H9 (cell line): ENCODE measurements around the gene MAP3K9. TPM values are rescaled to one million over a fixed set of nuclear protein-coding genes. Genes with fewer than 3 reads are reported as not detected.

Experiments used
- DNase-seq: peaks from one replicate; pipeline ENCODE4 v3.0.0-alpha.2; 2017
- H2AFZ ChIP-seq: one replicate; pipeline ENCODE4 v1.6.1; 2013; ENCODE audit warnings: mild to moderate bottlenecking, low read length, control low read depth, moderate library complexity
- H2AK5ac ChIP-seq: 2 replicates; pipeline ENCODE4 v1.6.1; 2013; ENCODE audit warnings: low read length, control low read depth, mixed read lengths; ENCODE audit not compliant: insufficient read length
- H2BK120ac ChIP-seq: one replicate; pipeline ENCODE4 v1.6.1; 2013; ENCODE audit warnings: low read depth, mild to moderate bottlenecking, low read length, control low read depth, inconsistent platforms; ENCODE audit not compliant: poor library complexity, severe bottlenecking
- H2BK12ac ChIP-seq: 2 replicates; pipeline ENCODE4 v1.6.1; 2013; ENCODE audit warnings: low read length, control low read depth, mixed read lengths, low read depth; ENCODE audit not compliant: insufficient read length
- H2BK15ac ChIP-seq: 2 replicates; pipeline ENCODE4 v1.6.1; 2013; ENCODE audit warnings: low read depth, low read length, control low read depth
- H2BK20ac ChIP-seq: one replicate; pipeline ENCODE4 v1.6.1; 2013; ENCODE audit warnings: low read depth, mild to moderate bottlenecking, low read length, control low read depth, inconsistent platforms; ENCODE audit not compliant: poor library complexity, severe bottlenecking
- H2BK5ac ChIP-seq: 2 replicates; pipeline ENCODE4 v1.6.1; 2013; ENCODE audit warnings: low read length, control low read depth, mixed read lengths; ENCODE audit not compliant: insufficient read length
- H3K14ac ChIP-seq: 2 replicates; pipeline ENCODE4 v1.6.1; 2013; ENCODE audit warnings: low read length, control low read depth; ENCODE audit not compliant: insufficient read depth
- H3K18ac ChIP-seq: 2 replicates; pipeline ENCODE4 v1.6.1; 2013; ENCODE audit warnings: low read depth, mild to moderate bottlenecking, mixed read lengths, low read length, control low read depth; ENCODE audit not compliant: insufficient read length
- H3K23ac ChIP-seq: 2 replicates; pipeline ENCODE4 v1.6.1; 2013; ENCODE audit warnings: low read length, control low read depth, mixed read lengths, low read depth; ENCODE audit not compliant: insufficient read length
- H3K23me2 ChIP-seq: 2 replicates; pipeline ENCODE4 v1.6.1; 2013; ENCODE audit warnings: low read depth, mild to moderate bottlenecking, mixed read lengths, low read length, control low read depth; ENCODE audit not compliant: insufficient read length, poor library complexity, severe bottlenecking
- H3K27ac ChIP-seq: 2 replicates; pipeline ENCODE4 v1.5.1; 2013; ENCODE audit warnings: low read length, control low read depth, mixed read lengths, low read depth; ENCODE audit not compliant: insufficient read length
- H3K27me3 ChIP-seq: 2 replicates; pipeline ENCODE4 v1.6.1; 2013; ENCODE audit warnings: low read length, control low read depth, inconsistent platforms; ENCODE audit not compliant: insufficient read depth
- H3K4ac ChIP-seq: 2 replicates; pipeline ENCODE4 v1.6.1; 2013; ENCODE audit warnings: low read depth, mild to moderate bottlenecking, control low read depth, inconsistent platforms, low read length, moderate library complexity
- H3K4me1 ChIP-seq: 2 replicates; pipeline ENCODE4 v1.6.1; 2013; ENCODE audit warnings: low read length, control low read depth, inconsistent platforms; ENCODE audit not compliant: insufficient read depth
- H3K4me2 ChIP-seq: 2 replicates; pipeline ENCODE4 v1.6.1; 2013; ENCODE audit warnings: low read length, control low read depth, mixed read lengths; ENCODE audit not compliant: insufficient read length, insufficient read depth
- H3K56ac ChIP-seq: 2 replicates; pipeline ENCODE4 v1.6.1; 2013; ENCODE audit warnings: low read depth, mild to moderate bottlenecking, mixed read lengths, low read length, control low read depth; ENCODE audit not compliant: insufficient read length
- H3K79me1 ChIP-seq: 2 replicates; pipeline ENCODE4 v1.6.1; 2013; ENCODE audit warnings: low read depth, mild to moderate bottlenecking, moderate library complexity, low read length, control low read depth, inconsistent platforms; ENCODE audit not compliant: insufficient read depth, poor library complexity, severe bottlenecking
- H3K79me2 ChIP-seq: 2 replicates; pipeline ENCODE4 v1.6.1; 2013; ENCODE audit warnings: low read length, control low read depth, inconsistent platforms; ENCODE audit not compliant: insufficient read depth
- H3K9ac ChIP-seq: 2 replicates; pipeline ENCODE4 v1.6.1; 2013; ENCODE audit warnings: low read length, control low read depth, mixed read lengths; ENCODE audit not compliant: insufficient read length; ENCODE audit errors: extremely low read depth
- H3K9me3 ChIP-seq: one replicate; pipeline ENCODE4 v1.6.1; 2013; ENCODE audit warnings: low read depth, low read length, inconsistent platforms; ENCODE audit not compliant: control insufficient read depth
- H3T11ph ChIP-seq: one replicate; pipeline ENCODE4 v1.6.1; 2013; ENCODE audit warnings: mild to moderate bottlenecking, low read length, control low read depth, inconsistent platforms
- H4K20me1 ChIP-seq: one replicate; pipeline ENCODE4 v1.6.1; 2013; ENCODE audit not compliant: control insufficient read depth, insufficient read length, insufficient read depth
- H4K5ac ChIP-seq: 2 replicates; pipeline ENCODE4 v1.6.1; 2013; ENCODE audit warnings: low read depth, mild to moderate bottlenecking, mixed read lengths, low read length, control low read depth; ENCODE audit not compliant: insufficient read length
- H4K8ac ChIP-seq: replicated peaks from 2 replicates; pipeline ENCODE4 v1.6.1; 2013; ENCODE audit warnings: low read length, control low read depth, mixed read lengths, low read depth; ENCODE audit not compliant: insufficient read length
- H4K91ac ChIP-seq: 2 replicates; pipeline ENCODE4 v1.6.1; 2013; ENCODE audit warnings: low read depth, mild to moderate bottlenecking, moderate library complexity, mixed read lengths, low read length, control low read depth; ENCODE audit not compliant: insufficient read length
- H3K27ac Mint-ChIP-seq, 3 experiments: 2 replicates in 2 of 3; 3 replicates in 1 of 3; pipeline ENCODE4 v1.8.0; 2020 to 2021; ENCODE audit warnings: mixed read lengths in 3 of 3, mild to moderate bottlenecking in 1 of 3, moderate library complexity in 1 of 3
- H3K27me3 Mint-ChIP-seq: 2 replicates; pipeline ENCODE4 v1.8.0; 2021; ENCODE audit warnings: low read depth, mild to moderate bottlenecking, moderate library complexity, mixed read lengths
- H3K36me3 Mint-ChIP-seq, 3 experiments: 2 replicates in 2 of 3; 3 replicates in 1 of 3; pipeline ENCODE4 v1.8.0; 2020 to 2021; ENCODE audit warnings: low read depth in 3 of 3, mixed read lengths in 3 of 3; ENCODE audit not compliant: insufficient read depth in 1 of 3
- H3K4me1 Mint-ChIP-seq, 2 experiments: 2 replicates each; pipeline ENCODE4 v1.8.0; 2020; ENCODE audit warnings: mixed read lengths in 2 of 2
- H3K4me3 Mint-ChIP-seq, 2 experiments: 2 replicates in 1 of 2; 3 replicates in 1 of 2; pipeline ENCODE4 v1.8.0; 2020 to 2021; ENCODE audit warnings: mild to moderate bottlenecking in 2 of 2, mixed read lengths in 2 of 2, moderate library complexity in 1 of 2
- H3K9me3 Mint-ChIP-seq, 2 experiments: 2 replicates in 1 of 2; 3 replicates in 1 of 2; pipeline ENCODE4 v1.8.0; 2020; ENCODE audit warnings: mild to moderate bottlenecking in 2 of 2, mixed read lengths in 2 of 2, moderate library complexity in 1 of 2
- WGBS: extraction: QIAGEN DNeasy Blood & Tissue Kit; methylation state at CpG from one replicate; pipeline ENCODE4 v1.1.7; 2013; ENCODE audit warnings: missing lambda C conversion rate, low lambda C conversion rate, mixed read lengths; ENCODE audit not compliant: insufficient read length; ENCODE audit errors: extremely low coverage; 5-methylcytosine and 5-hydroxymethylcytosine counted together
- total RNA-seq: library from RNA; stranded (reverse); gene quantifications from 2 replicates; pipeline ENCODE4 v1.2.1, GENCODE V29; 2021
- TF ChIP-seq, protein P1 (sequence below): fragments of 200-600 bp; sonication (generic); conservative IDR thresholded peaks from 3 replicates; pipeline ENCODE4 v1.8.0; 2021; ENCODE audit warnings: antibody characterized with exemption, mild to moderate bottlenecking

The MAP3K9 gene
- total RNA-seq, 1 experiment from 2014 or later, result 20.0 TPM

DNA sequence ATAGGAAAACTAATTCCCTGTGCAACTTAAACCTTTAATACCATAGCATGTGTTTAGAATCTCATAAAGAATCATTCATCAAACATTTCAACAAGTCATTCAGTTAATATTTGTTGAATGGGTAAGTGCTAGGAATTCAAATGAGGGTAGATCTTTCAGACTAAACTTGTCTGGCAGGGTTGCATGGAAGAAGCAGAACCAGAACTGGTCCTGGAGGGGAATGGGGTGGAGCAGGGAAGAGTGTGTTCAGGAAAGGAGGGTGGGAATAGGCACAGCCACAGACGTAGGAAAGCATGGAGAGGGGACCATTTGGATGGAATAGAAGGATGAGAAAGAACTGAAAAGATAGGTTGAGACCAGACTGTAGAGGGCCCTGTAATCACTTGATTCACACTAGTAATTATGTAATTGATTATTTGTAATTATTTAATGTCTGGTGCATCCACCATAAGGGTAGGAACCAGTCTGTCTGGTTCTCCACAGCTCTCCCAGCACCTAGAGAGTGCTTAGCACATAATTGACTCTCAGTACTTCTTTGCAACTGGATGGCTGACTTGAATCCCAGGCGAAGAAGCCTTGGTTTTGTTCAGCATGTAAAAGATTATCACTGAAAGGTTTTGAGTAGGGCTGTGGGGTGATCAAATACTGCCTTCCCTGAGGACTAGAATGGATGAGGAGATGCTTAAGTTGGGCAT, 3.0 kb upstream of the MAP3K9 start:
- WGBS, result no CpG with 5 or more reads among the region's 2 CpGs
- no peak for DNase-seq
- H4K20me1 ChIP-seq, result no peaks in the 10 kb centered on the region
- Mint-ChIP-seq H3K27ac (no peak overlapping the region), H3K27me3 (no peaks in the 10 kb centered on the region), H3K9me3 (no peaks in the 10 kb centered on the region), H3K36me3 (peaks cover 0 to 5% (median 4%) of the 10 kb centered on the region in 3 experiments; a peak in 4 of 7 replicates), H3K4me1 (peaks cover 16 to 23% of the 10 kb centered on the region in 2 experiments), H3K4me3 (no peak overlapping the region)
- no peak overlapping the region for H2AK5ac ChIP-seq
- no peaks in the 10 kb centered on the region for H3K79me1 ChIP-seq
- TF ChIP-seq, protein P1, sequence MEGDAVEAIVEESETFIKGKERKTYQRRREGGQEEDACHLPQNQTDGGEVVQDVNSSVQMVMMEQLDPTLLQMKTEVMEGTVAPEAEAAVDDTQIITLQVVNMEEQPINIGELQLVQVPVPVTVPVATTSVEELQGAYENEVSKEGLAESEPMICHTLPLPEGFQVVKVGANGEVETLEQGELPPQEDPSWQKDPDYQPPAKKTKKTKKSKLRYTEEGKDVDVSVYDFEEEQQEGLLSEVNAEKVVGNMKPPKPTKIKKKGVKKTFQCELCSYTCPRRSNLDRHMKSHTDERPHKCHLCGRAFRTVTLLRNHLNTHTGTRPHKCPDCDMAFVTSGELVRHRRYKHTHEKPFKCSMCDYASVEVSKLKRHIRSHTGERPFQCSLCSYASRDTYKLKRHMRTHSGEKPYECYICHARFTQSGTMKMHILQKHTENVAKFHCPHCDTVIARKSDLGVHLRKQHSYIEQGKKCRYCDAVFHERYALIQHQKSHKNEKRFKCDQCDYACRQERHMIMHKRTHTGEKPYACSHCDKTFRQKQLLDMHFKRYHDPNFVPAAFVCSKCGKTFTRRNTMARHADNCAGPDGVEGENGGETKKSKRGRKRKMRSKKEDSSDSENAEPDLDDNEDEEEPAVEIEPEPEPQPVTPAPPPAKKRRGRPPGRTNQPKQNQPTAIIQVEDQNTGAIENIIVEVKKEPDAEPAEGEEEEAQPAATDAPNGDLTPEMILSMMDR, result no peak
- H2BK5ac ChIP-seq, result no peak overlapping the region
- H4K5ac ChIP-seq, result no peak overlapping the region
- H3K9me3 ChIP-seq, result no peaks in the 10 kb centered on the region
- no peak overlapping the region for H3K14ac ChIP-seq
- no peak overlapping the region for H2BK12ac ChIP-seq
- peaks cover 6% of the 10 kb centered on the region; the same call in 1 of the 2 replicates for H3K79me2 ChIP-seq
- no peak overlapping the region for H3K56ac ChIP-seq
- no peak overlapping the region for H3T11ph ChIP-seq
- no peak overlapping the region for H3K9ac ChIP-seq
- no peak overlapping the region for H3K18ac ChIP-seq
- H3K4me2 ChIP-seq, result peak overlapping the region; percentile 61
- no peak overlapping the region for H3K4ac ChIP-seq
- no peaks in the 10 kb centered on the region for H3K27me3 ChIP-seq
- H3K27ac ChIP-seq, result no peak overlapping the region
- no peak overlapping the region for H4K8ac ChIP-seq
- no peak overlapping the region for H3K23ac ChIP-seq
- peaks cover 13% of the 10 kb centered on the region for H3K23me2 ChIP-seq
- H3K4me1 ChIP-seq, result peaks cover 6% of the 10 kb centered on the region; the same call in 1 of the 2 replicates
- no peak overlapping the region for H2BK20ac ChIP-seq
- no peak overlapping the region for H4K91ac ChIP-seq
- H2AFZ ChIP-seq, result no peak overlapping the region
- H2BK120ac ChIP-seq, result no peak overlapping the region
- H2BK15ac ChIP-seq, result no peak overlapping the region
